Endothelial cell (in vitro differentiated cells): ENCODE results near the gene GRID1. TPM values are rescaled to one million over a fixed set of nuclear protein-coding genes. Genes with fewer than 3 reads are reported as not detected.

Source experiments
- DNase-seq: peaks from one replicate; pipeline ENCODE4 v3.0.0; 2021; ENCODE audit warnings: low spot score
- H3K27ac Mint-ChIP-seq: one replicate; pipeline ENCODE4 v1.8.0; 2021; ENCODE audit warnings: mixed read lengths, inconsistent platforms; ENCODE audit not compliant: unreplicated experiment
- H3K27me3 Mint-ChIP-seq: one replicate; pipeline ENCODE4 v1.8.0; 2021; ENCODE audit warnings: mild to moderate bottlenecking, moderate library complexity, mixed read lengths, inconsistent platforms; ENCODE audit not compliant: unreplicated experiment
- H3K36me3 Mint-ChIP-seq: one replicate; pipeline ENCODE4 v1.8.0; 2021; ENCODE audit warnings: mild to moderate bottlenecking, low read depth, mixed read lengths, inconsistent platforms; ENCODE audit not compliant: unreplicated experiment
- H3K4me1 Mint-ChIP-seq: one replicate; pipeline ENCODE4 v1.8.0; 2021; ENCODE audit warnings: mild to moderate bottlenecking, mixed read lengths, inconsistent platforms; ENCODE audit not compliant: unreplicated experiment
- H3K4me3 Mint-ChIP-seq: one replicate; pipeline ENCODE4 v1.8.0; 2021; ENCODE audit warnings: mild to moderate bottlenecking, mixed read lengths, inconsistent platforms; ENCODE audit not compliant: unreplicated experiment
- H3K9me3 Mint-ChIP-seq: one replicate; pipeline ENCODE4 v1.8.0; 2021; ENCODE audit warnings: mixed read lengths, inconsistent platforms; ENCODE audit not compliant: unreplicated experiment
- CTCF ChIP-seq: fragments of 200-600 bp; sonication (generic); IDR thresholded peaks from one replicate; pipeline ENCODE4 v1.5.0; 2021; ENCODE audit warnings: antibody characterized with exemption; ENCODE audit not compliant: unreplicated experiment
- total RNA-seq: library from RNA; stranded (reverse); fragmentation: NEBNext Ultra II Directional; extraction: Animal tissue kit (Norgen Biotek cat#: 25700); gene quantifications from one replicate; pipeline ENCODE4 v1.2.1, GENCODE V29; 2021; ENCODE audit not compliant: unreplicated experiment

Gene GRID1
- total RNA-seq, 1 donor from 2014 or later, result 0.26 TPM

DNA sequence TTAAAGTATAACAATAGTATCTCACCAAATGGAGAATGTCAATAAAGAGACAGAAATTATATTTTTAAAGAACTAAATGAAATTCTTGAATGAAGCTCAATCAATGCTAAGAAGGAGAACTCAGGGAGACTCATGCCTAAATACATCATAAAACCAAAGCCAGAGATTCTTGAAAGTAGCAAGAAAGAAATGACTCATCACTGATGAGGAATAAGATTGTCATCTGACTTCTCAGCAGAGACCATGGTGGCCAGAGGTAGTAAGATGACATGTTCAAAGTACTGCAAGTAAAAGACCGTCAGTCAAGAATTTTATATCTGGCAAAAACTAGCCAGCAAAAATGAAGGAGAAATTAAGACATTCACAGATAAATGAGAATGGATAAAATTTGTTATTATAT is 399.0 kb downstream of the GRID1 start:
- Mint-ChIP-seq H3K4me1 (no peaks in the 10 kb centered on the region), H3K27ac (no peak overlapping the region), H3K9me3 (no peaks in the 10 kb centered on the region), H3K36me3 (no peaks in the 10 kb centered on the region), H3K4me3 (no peak overlapping the region), H3K27me3 (no peaks in the 10 kb centered on the region)
- no peak for TF ChIP-seq CTCF
- no peak for DNase-seq

DNA sequence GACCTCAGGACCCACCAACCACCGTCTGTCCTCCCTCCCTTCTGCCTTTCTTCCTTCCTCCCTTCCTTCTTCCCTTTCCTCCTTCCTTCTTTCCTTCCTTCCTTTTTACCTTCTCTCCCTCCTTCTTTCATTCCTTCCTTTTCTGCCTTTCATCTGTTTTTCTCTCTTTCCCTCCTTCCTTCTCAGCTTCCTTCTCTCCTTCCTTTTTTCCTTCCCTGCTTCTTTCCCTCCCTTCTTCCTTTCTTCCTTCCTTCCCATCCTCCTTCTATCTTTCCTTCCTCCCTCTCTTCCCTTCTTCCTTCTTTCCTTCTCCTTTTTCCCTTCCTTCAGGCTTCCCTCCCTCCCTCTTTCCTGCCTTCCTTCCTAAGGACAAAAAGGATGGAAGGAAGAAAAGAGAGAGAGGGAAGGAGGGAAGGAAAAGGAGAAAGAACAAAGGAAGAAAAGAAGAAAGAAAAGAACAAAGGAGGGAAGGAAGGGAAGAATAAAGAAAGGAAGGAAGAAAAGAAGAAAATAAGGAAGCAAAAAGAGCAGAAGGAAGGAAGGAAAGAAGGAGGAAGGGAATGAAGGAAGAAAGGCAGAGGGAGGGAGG is 405.0 kb downstream of the GRID1 start:
- H3K4me3 Mint-ChIP-seq, result no peak overlapping the region
- no peak for TF ChIP-seq CTCF
- H3K27ac Mint-ChIP-seq, result no peak overlapping the region
- H3K4me1 Mint-ChIP-seq, result no peaks in the 10 kb centered on the region
- peaks cover 18% of the 10 kb centered on the region for H3K36me3 Mint-ChIP-seq
- H3K27me3 Mint-ChIP-seq, result peaks cover 4% of the 10 kb centered on the region
- peaks cover 5% of the 10 kb centered on the region for H3K9me3 Mint-ChIP-seq
- no peak for DNase-seq

DNA sequence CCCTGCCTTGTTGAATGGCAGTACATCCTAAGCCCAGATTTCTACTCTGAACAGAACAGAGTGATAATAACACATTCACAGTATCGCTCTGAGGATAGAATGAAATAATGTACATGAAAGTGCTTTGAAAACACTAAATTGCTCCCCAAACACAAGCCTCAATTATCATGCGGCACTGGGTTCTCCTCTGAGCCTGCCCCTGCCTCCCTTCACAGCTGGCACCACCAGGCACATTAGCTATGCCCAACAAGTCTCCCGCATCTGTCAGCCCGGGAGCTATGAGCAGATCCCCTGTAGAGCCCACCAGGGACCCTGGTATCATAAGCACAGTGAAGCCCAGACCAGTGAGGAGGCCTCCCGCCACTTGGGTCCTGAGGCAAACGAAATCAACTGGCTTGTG is 405.5 kb downstream of the GRID1 start:
- Mint-ChIP-seq H3K9me3 (peaks cover 5% of the 10 kb centered on the region), H3K4me1 (no peaks in the 10 kb centered on the region), H3K27me3 (peaks cover 5% of the 10 kb centered on the region), H3K4me3 (no peak overlapping the region), H3K27ac (no peak overlapping the region), H3K36me3 (peaks cover 18% of the 10 kb centered on the region)
- DNase-seq, result no peak
- no peak for TF ChIP-seq CTCF

- peaks cover 18% of the 10 kb centered on the region for H3K36me3 Mint-ChIP-seq
- H3K9me3 Mint-ChIP-seq, result peaks cover 5% of the 10 kb centered on the region
- H3K27me3 Mint-ChIP-seq, result peaks cover 5% of the 10 kb centered on the region
- no peak for TF ChIP-seq CTCF
- DNase-seq, result no peak
- no peaks in the 10 kb centered on the region for H3K4me1 Mint-ChIP-seq
- H3K27ac Mint-ChIP-seq, result no peak overlapping the region
- no peak overlapping the region for H3K4me3 Mint-ChIP-seq
These were observed 407.4 kb downstream of the GRID1 start for GRCh38 chr10:85959239-85959638.

DNA sequence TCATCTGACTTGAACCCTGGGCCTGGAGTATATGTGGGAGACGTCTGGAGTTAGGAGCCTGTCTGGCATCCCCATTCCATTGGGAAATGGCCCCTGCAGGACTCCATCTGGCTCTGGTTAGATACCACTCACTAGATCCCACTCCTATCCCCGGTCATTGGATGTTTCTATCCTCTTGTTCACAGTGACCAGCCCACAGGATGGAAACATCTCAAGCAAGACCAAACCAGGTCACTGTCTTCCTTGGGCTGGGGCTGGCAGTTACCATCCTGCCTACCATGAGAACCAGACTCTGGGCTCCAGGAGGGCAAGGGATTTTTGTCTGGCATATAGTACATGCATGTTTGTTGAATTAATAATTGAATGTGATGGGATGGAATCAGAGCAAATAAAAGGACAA is 415.7 kb downstream of the GRID1 start:
- no peaks in the 10 kb centered on the region for H3K4me1 Mint-ChIP-seq
- H3K27me3 Mint-ChIP-seq, result peaks cover 2% of the 10 kb centered on the region
- H3K36me3 Mint-ChIP-seq, result no peaks in the 10 kb centered on the region
- no peak overlapping the region for H3K4me3 Mint-ChIP-seq
- no peaks in the 10 kb centered on the region for H3K9me3 Mint-ChIP-seq
- no peak for DNase-seq
- no peak overlapping the region for H3K27ac Mint-ChIP-seq
- no peak for TF ChIP-seq CTCF
